ENCODE measurements around the gene ELOVL6. TPM values are rescaled to one million over a fixed set of nuclear protein-coding genes. Genes with fewer than 3 reads are reported as not detected.

Gene ELOVL6
- total RNA-seq, 1 donor from 2014 or later, result 11.0 TPM

GRCh38 chr4:110007217-110007616 lies 191.2 kb downstream of the ELOVL6 start:
- Mint-ChIP-seq H3K27me3 (ENCODE audit: low read depth) (no peaks in the 10 kb centered on the region), H3K4me3 (ENCODE audit: unreplicated experiment) (no peak overlapping the region), H3K4me1 (ENCODE audit: low read depth) (no peaks in the 10 kb centered on the region), H3K36me3 (ENCODE audit: low read depth) (no peaks in the 10 kb centered on the region), H3K27ac (ENCODE audit: unreplicated experiment) (no peak overlapping the region), H3K9me3 (ENCODE audit: low read depth) (no peaks in the 10 kb centered on the region)
- no peak for DNase-seq (ENCODE audit: low spot score)
- no peak for TF ChIP-seq CTCF (IDR thresholded peaks at IDR 0.05)

- H3K9me3 Mint-ChIP-seq (ENCODE audit: low read depth), result no peaks in the 10 kb centered on the region
Measured at GRCh38 chr4:110005461-110006056, 192.9 kb downstream of the ELOVL6 start.

GRCh38 chr4:110004556-110004955 lies 193.9 kb downstream of the ELOVL6 start:
- no peaks in the 10 kb centered on the region for H3K27me3 Mint-ChIP-seq (ENCODE audit: low read depth)

More at GRCh38 chr4:110005461-110006056, 192.9 kb downstream of the ELOVL6 start:
- Mint-ChIP-seq H3K4me3 (ENCODE audit: unreplicated experiment) (no peak overlapping the region), H3K27ac (ENCODE audit: unreplicated experiment) (no peak overlapping the region), H3K27me3 (ENCODE audit: low read depth) (no peaks in the 10 kb centered on the region), H3K36me3 (ENCODE audit: low read depth) (no peaks in the 10 kb centered on the region), H3K4me1 (ENCODE audit: low read depth) (no peaks in the 10 kb centered on the region)
- DNase-seq (ENCODE audit: low spot score), result no peak
- peak; percentile 94 for TF ChIP-seq CTCF (IDR thresholded peaks at IDR 0.05)

GRCh38 chr4:110003401-110004187 lies 194.8 kb downstream of the ELOVL6 start:
- Mint-ChIP-seq H3K27ac (ENCODE audit: unreplicated experiment) (no peak overlapping the region), H3K4me1 (ENCODE audit: low read depth) (no peaks in the 10 kb centered on the region), H3K9me3 (ENCODE audit: low read depth) (no peaks in the 10 kb centered on the region), H3K4me3 (ENCODE audit: unreplicated experiment) (no peak overlapping the region), H3K36me3 (ENCODE audit: low read depth) (no peaks in the 10 kb centered on the region), H3K27me3 (ENCODE audit: low read depth) (peaks cover 1% of the 10 kb centered on the region)
- no peak for TF ChIP-seq CTCF (IDR thresholded peaks at IDR 0.05)
- DNase-seq (ENCODE audit: low spot score), result no peak

More at GRCh38 chr4:110004556-110004955, 193.9 kb downstream of the ELOVL6 start:
- Mint-ChIP-seq H3K36me3 (ENCODE audit: low read depth) (no peaks in the 10 kb centered on the region), H3K4me1 (ENCODE audit: low read depth) (no peaks in the 10 kb centered on the region), H3K27ac (ENCODE audit: unreplicated experiment) (no peak overlapping the region), H3K4me3 (ENCODE audit: unreplicated experiment) (no peak overlapping the region), H3K9me3 (ENCODE audit: low read depth) (no peaks in the 10 kb centered on the region)
- TF ChIP-seq CTCF (IDR thresholded peaks at IDR 0.05), result no peak
- DNase-seq (ENCODE audit: low spot score), result no peak

GRCh38 chr4:110002326-110002725 lies 196.1 kb downstream of the ELOVL6 start:
- Mint-ChIP-seq H3K4me1 (ENCODE audit: low read depth) (no peaks in the 10 kb centered on the region), H3K27ac (ENCODE audit: unreplicated experiment) (no peak overlapping the region), H3K4me3 (ENCODE audit: unreplicated experiment) (no peak overlapping the region), H3K36me3 (ENCODE audit: low read depth) (no peaks in the 10 kb centered on the region), H3K9me3 (ENCODE audit: low read depth) (no peaks in the 10 kb centered on the region), H3K27me3 (ENCODE audit: low read depth) (peaks cover 1% of the 10 kb centered on the region)
- DNase-seq (ENCODE audit: low spot score), result no peak
- TF ChIP-seq CTCF (IDR thresholded peaks at IDR 0.05), result no peak

Measured in chondrocyte (in vitro differentiated cells).